Endothelial cell of hepatic sinusoid (primary cell): ENCODE data around the gene FOLR3.
"Not testable (repeated sequence)": the region's sequence is repeated elsewhere in the genome, so short reads cannot be mapped to it uniquely, and the experiment has no call there.

Experiments
- in situ Hi-C: cut with HindIII; loops from 2 replicates; pipeline ENCODE4 v1.10.0; 2017; ENCODE audit warnings: low sequenced_read_pairs

FOLR3 gene

GRCh38 chr11:72157131-72157530 is 21.6 kb downstream of the FOLR3 start:
- in situ Hi-C loops = no loop called here

DNA sequence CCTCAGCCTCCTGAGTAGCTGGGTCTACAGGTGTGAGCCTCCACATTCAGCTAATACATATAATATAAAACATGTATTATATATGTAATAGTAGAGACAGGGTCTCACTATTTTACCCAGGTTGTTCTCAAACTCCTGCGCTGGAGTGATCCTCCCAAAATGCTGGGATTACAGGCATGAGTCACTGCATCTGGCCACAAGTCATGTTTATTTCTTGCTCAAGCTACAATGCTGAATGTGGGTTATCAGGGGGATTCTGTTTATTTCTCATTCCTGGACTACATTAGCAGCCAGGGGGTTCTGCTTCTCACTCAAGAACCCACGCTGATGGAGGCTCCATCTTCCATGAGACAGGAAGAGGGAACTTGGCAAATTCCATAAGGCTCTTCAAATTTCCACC is 24.8 kb downstream of the FOLR3 start:
- in situ Hi-C loops = no loop called here

- in situ Hi-C loops = no loop called here
Measured at GRCh38 chr11:72162891-72163492, 27.5 kb downstream of the FOLR3 start.

DNA sequence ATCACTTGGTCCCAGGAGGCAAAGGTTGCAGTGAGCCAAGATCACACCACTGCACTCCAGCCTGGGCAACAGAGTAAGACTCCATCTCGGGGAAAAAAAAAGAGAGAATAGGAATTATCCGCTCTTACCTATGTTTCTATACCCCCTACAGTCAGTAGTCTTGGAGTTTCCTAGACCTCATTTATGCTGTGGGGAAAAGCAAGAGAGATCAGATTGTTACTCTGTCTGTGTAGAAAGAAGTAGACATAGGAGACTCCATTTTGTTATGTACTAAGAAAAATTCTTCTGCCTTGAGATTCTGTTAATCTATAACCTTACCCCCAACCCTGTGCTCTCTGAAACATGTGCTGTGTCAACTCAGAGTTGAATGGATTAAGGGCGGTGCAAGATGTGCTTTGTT is 28.7 kb downstream of the FOLR3 start:
- in situ Hi-C loops = not testable (repeated sequence)

DNA sequence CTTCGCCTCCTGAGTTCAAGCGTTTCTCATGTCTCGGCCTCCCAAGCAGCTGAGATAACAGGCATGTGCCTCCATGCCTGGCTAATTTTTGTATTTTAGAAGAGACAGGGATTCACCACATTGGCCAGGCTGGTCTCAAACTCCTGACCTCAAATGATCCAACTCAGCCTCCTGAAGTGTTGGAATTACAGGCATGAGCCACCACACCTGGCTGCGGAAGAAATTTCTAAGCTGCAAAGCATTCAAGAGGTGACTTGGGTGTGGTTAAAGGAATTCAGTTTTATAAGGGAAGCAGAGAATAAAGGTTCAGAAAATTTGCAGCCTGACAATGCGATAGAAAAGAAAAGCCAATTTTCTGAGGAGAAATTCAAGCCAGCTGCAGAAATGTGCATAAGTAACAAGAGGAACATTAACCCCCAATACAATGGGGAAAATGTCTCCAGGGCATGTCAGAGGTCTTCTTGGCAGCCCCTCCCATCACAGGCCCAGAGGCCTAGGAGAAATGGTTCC is 33.6 kb downstream of the FOLR3 start:
- in situ Hi-C loops = not testable (repeated sequence)

- in situ Hi-C loops = not testable (repeated sequence)
Measured at GRCh38 chr11:72169754-72170153, 34.2 kb downstream of the FOLR3 start.

- in situ Hi-C loops = not testable (repeated sequence)
Measured at GRCh38 chr11:72172043-72172442, 36.5 kb downstream of the FOLR3 start.

GRCh38 chr11:72173291-72173690 is 37.8 kb downstream of the FOLR3 start:
- in situ Hi-C loops = no loop called here

GRCh38 chr11:72174302-72175070 is 39.0 kb downstream of the FOLR3 start:
- in situ Hi-C loops = no loop called here

- in situ Hi-C loops = no loop called here
Measured at GRCh38 chr11:72177656-72178055, 42.1 kb downstream of the FOLR3 start.

DNA sequence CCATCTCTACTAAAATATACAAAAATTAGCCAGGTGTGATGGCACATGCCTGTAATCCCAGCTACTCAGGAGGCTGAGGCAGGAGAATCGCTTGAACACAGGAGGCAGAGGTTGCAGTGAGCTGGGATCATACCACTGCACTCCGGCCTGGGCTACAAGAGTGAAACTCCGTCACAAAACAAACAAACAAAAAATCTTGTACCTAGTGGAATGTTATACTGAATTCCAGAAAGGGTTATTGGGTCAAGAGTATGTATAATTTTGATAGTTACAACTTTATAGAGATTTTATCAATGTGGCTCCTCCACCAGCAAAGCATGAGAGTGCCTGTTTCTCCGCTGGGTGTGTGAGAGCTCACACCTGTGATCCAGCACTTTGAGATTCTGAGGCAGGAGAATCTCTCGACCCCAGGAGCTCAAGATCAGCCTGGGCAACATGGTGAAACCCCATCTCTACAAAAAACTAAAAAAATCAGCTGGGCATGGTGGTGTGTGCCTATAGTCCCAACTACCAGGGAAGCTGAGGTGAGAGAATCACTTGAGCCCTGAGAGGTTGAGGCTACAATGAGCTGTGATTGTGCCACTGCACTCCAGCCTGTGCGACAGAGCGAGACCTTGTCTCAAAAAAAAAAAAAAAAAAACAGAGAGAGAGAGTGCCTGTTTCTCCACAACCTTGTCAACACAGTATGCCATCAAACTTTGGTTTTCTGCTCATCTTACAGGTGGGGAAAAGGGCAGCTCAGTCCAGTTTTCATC is 43.7 kb downstream of the FOLR3 start:
- in situ Hi-C loops = no loop called here

DNA sequence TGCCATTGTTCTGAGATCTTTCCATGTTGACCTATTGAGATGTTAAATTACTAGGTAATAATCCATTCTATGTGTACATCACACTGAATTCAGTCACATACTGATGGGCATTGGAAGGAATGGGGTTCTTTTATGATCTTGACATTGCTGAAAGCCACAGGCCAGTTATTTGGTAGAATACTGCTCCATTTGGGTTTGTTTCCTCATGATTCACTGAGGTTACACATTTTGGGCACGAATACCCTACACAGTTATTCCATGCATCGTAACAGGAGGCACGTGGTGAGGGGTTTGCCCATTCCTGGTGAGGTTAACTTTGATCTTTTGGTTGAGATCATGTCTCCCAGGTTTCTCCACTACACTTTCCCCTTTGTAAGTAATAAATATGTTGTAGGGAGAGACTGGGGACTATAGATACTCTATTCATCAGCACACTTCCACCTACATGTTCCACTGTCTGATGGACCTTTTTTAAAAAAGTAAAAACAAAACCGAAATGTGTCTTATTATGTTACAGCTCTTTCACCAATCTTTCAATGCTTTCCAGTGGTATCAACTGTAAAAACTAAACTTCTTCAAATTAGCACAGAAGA is 44.4 kb downstream of the FOLR3 start:
- in situ Hi-C loops = no loop called here

GRCh38 chr11:72180892-72181552 is 45.5 kb downstream of the FOLR3 start:
- in situ Hi-C loops = not testable (repeated sequence)

DNA sequence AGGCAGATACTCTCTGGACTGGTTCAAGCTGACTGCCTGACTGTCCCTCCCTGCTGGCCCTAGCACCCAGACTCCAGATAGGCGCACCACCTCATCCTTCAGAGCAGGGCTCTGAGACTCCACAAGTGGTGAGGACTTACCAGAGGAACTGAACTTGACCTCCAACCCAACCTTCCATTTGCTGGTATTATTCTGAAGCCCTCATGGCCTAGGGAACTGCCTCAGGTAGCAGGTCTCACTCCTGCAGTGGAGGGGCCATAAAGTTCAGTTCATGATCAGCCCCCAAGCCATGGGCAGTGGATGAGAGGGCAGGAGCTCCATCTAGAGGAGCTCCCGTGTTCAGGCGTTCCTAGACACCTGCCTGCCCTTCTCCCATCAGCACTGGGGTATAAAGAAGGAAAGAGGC is 46.0 kb downstream of the FOLR3 start:
- in situ Hi-C loops = not testable (repeated sequence)

GRCh38 chr11:72188267-72188666 is 52.7 kb downstream of the FOLR3 start:
- in situ Hi-C loops = no loop called here
